ENCODE measurements around the gene OLFML2B.

Gene OLFML2B

GRCh38 chr1:162023181-162023546, 505 bp downstream of the OLFML2B start:
- no peak for DNase-seq
- WGBS (ENCODE audit: extremely low coverage, insufficient coverage, low lambda C conversion rate), result no CpG with 5 or more reads among the region's 20 CpGs
- H3K27ac ChIP-seq (ENCODE audit: low read depth, low read length), result no peak overlapping the region

GRCh38 chr1:162022626-162023025, 1.0 kb downstream of the OLFML2B start:
- no peaks in the 10 kb centered on the region for H3K36me3 ChIP-seq (ENCODE audit: control insufficient read depth, insufficient read depth, low read length)
- H2BK5ac ChIP-seq (ENCODE audit: low read length), result no peak overlapping the region
- H2AK5ac ChIP-seq (ENCODE audit: low read length), result no peak overlapping the region
- H3K4me2 ChIP-seq (ENCODE audit: low read length), result no peak overlapping the region
- no peak overlapping the region for H3K4me3 ChIP-seq (ENCODE audit: low read length)
- H3K79me2 ChIP-seq (ENCODE audit: control insufficient read depth, insufficient read depth, low read length), result no peaks in the 10 kb centered on the region
- no peak for DNase-seq
- no peak overlapping the region for H4K5ac ChIP-seq (ENCODE audit: low read length)
- H3K79me1 ChIP-seq (ENCODE audit: low read length), result no peaks in the 10 kb centered on the region
- H2BK120ac ChIP-seq (ENCODE audit: low read depth, low read length), result no peak overlapping the region
- no peaks in the 10 kb centered on the region for H3K27me3 ChIP-seq (ENCODE audit: insufficient read depth, low read length, poor library complexity)
- H3K18ac ChIP-seq (ENCODE audit: low read length), result no peak overlapping the region
- H3K23ac ChIP-seq (ENCODE audit: low read length), result no peak overlapping the region
- no peak overlapping the region for H3K56ac ChIP-seq (ENCODE audit: low read length)
- WGBS (ENCODE audit: extremely low coverage, insufficient coverage, low lambda C conversion rate), result no CpG with 5 or more reads among the region's 9 CpGs
- peaks cover 1% of the 10 kb centered on the region for H3K4me1 ChIP-seq (ENCODE audit: control insufficient read depth, low read depth, low read length)
- no peak overlapping the region for H3K9ac ChIP-seq (ENCODE audit: low read length)
- H3K4ac ChIP-seq (ENCODE audit: low read depth, low read length), result no peak overlapping the region
- no peak overlapping the region for H2BK15ac ChIP-seq (replicated peaks; ENCODE audit: low read depth)
- no peak overlapping the region for H3K27ac ChIP-seq (ENCODE audit: low read depth, low read length)
- no peak overlapping the region for H4K8ac ChIP-seq (ENCODE audit: low read depth, low read length)

More at GRCh38 chr1:162023181-162023546, 505 bp downstream of the OLFML2B start:
- Histone ChIP-seq H3K4me2 (ENCODE audit: low read length) (peak overlapping the region; percentile 91), H3K23ac (ENCODE audit: low read length) (no peak overlapping the region), H3K36me3 (ENCODE audit: control insufficient read depth, insufficient read depth, low read length) (no peaks in the 10 kb centered on the region), H2AK5ac (ENCODE audit: low read length) (no peak overlapping the region), H3K4ac (ENCODE audit: low read depth, low read length) (no peak overlapping the region), H3K27me3 (ENCODE audit: insufficient read depth, low read length, poor library complexity) (no peaks in the 10 kb centered on the region), H2BK120ac (ENCODE audit: low read depth, low read length) (no peak overlapping the region), H2BK5ac (ENCODE audit: low read length) (no peak overlapping the region), H3K4me1 (ENCODE audit: control insufficient read depth, low read depth, low read length) (peaks cover 1% of the 10 kb centered on the region), H3K9ac (ENCODE audit: low read length) (peak overlapping the region; percentile 64), H3K56ac (ENCODE audit: low read length) (peak overlapping the region; percentile 87), H3K4me3 (ENCODE audit: low read length) (peak overlapping the region; percentile 48), H3K79me2 (ENCODE audit: control insufficient read depth, insufficient read depth, low read length) (no peaks in the 10 kb centered on the region), H4K5ac (ENCODE audit: low read length) (no peak overlapping the region), H2BK15ac (replicated peaks; ENCODE audit: low read depth) (no peak overlapping the region), H3K79me1 (ENCODE audit: low read length) (no peaks in the 10 kb centered on the region), H3K18ac (ENCODE audit: low read length) (no peak overlapping the region), H4K8ac (ENCODE audit: low read depth, low read length) (no peak overlapping the region)

GRCh38 chr1:162021124-162021523, 2.5 kb downstream of the OLFML2B start:
- H2AK5ac ChIP-seq (ENCODE audit: low read length), result no peak overlapping the region
- H3K56ac ChIP-seq (ENCODE audit: low read length), result no peak overlapping the region
- WGBS (ENCODE audit: extremely low coverage, insufficient coverage, low lambda C conversion rate), result no CpG with 5 or more reads among the region's 4 CpGs
- no peaks in the 10 kb centered on the region for H3K36me3 ChIP-seq (ENCODE audit: control insufficient read depth, insufficient read depth, low read length)
- no peak for DNase-seq
- H2BK5ac ChIP-seq (ENCODE audit: low read length), result no peak overlapping the region
- H3K4me2 ChIP-seq (ENCODE audit: low read length), result no peak overlapping the region
- H3K79me1 ChIP-seq (ENCODE audit: low read length), result no peaks in the 10 kb centered on the region
- H4K5ac ChIP-seq (ENCODE audit: low read length), result no peak overlapping the region
- H3K9ac ChIP-seq (ENCODE audit: low read length), result no peak overlapping the region
- peaks cover 1% of the 10 kb centered on the region for H3K4me1 ChIP-seq (ENCODE audit: control insufficient read depth, low read depth, low read length)
- H3K27ac ChIP-seq (ENCODE audit: low read depth, low read length), result no peak overlapping the region
- no peak overlapping the region for H3K18ac ChIP-seq (ENCODE audit: low read length)
- H3K23ac ChIP-seq (ENCODE audit: low read length), result no peak overlapping the region
- no peak overlapping the region for H3K4me3 ChIP-seq (ENCODE audit: low read length)
- no peak overlapping the region for H2BK15ac ChIP-seq (replicated peaks; ENCODE audit: low read depth)
- no peak overlapping the region for H3K4ac ChIP-seq (ENCODE audit: low read depth, low read length)
- H4K8ac ChIP-seq (ENCODE audit: low read depth, low read length), result no peak overlapping the region
- no peaks in the 10 kb centered on the region for H3K79me2 ChIP-seq (ENCODE audit: control insufficient read depth, insufficient read depth, low read length)
- no peaks in the 10 kb centered on the region for H3K27me3 ChIP-seq (ENCODE audit: insufficient read depth, low read length, poor library complexity)
- no peak overlapping the region for H2BK120ac ChIP-seq (ENCODE audit: low read depth, low read length)

GRCh38 chr1:162020150-162020549, 3.5 kb downstream of the OLFML2B start:
- no peak overlapping the region for H2BK5ac ChIP-seq (ENCODE audit: low read length)
- H3K79me1 ChIP-seq (ENCODE audit: low read length), result no peaks in the 10 kb centered on the region
- DNase-seq, result no peak
- no peak overlapping the region for H3K4me2 ChIP-seq (ENCODE audit: low read length)
- H3K23ac ChIP-seq (ENCODE audit: low read length), result no peak overlapping the region
- no peak overlapping the region for H2AK5ac ChIP-seq (ENCODE audit: low read length)
- no peak overlapping the region for H3K56ac ChIP-seq (ENCODE audit: low read length)
- H2BK120ac ChIP-seq (ENCODE audit: low read depth, low read length), result no peak overlapping the region
- no peak overlapping the region for H3K4ac ChIP-seq (ENCODE audit: low read depth, low read length)
- H4K5ac ChIP-seq (ENCODE audit: low read length), result no peak overlapping the region
- no peak overlapping the region for H3K18ac ChIP-seq (ENCODE audit: low read length)
- WGBS (ENCODE audit: extremely low coverage, insufficient coverage, low lambda C conversion rate), result no CpG with 5 or more reads among the region's 2 CpGs
- H3K9ac ChIP-seq (ENCODE audit: low read length), result no peak overlapping the region
- no peak overlapping the region for H3K27ac ChIP-seq (ENCODE audit: low read depth, low read length)
- H4K8ac ChIP-seq (ENCODE audit: low read depth, low read length), result no peak overlapping the region
- H3K4me3 ChIP-seq (ENCODE audit: low read length), result no peak overlapping the region
- H3K36me3 ChIP-seq (ENCODE audit: control insufficient read depth, insufficient read depth, low read length), result no peaks in the 10 kb centered on the region
- H3K4me1 ChIP-seq (ENCODE audit: control insufficient read depth, low read depth, low read length), result peaks cover 1% of the 10 kb centered on the region
- H2BK15ac ChIP-seq (replicated peaks; ENCODE audit: low read depth), result no peak overlapping the region
- no peaks in the 10 kb centered on the region for H3K79me2 ChIP-seq (ENCODE audit: control insufficient read depth, insufficient read depth, low read length)
- H3K27me3 ChIP-seq (ENCODE audit: insufficient read depth, low read length, poor library complexity), result no peaks in the 10 kb centered on the region

GRCh38 chr1:162019446-162019845, 4.2 kb downstream of the OLFML2B start:
- Histone ChIP-seq H3K79me2 (ENCODE audit: control insufficient read depth, insufficient read depth, low read length) (no peaks in the 10 kb centered on the region), H3K27ac (ENCODE audit: low read depth, low read length) (no peak overlapping the region), H2BK15ac (replicated peaks; ENCODE audit: low read depth) (no peak overlapping the region), H3K23ac (ENCODE audit: low read length) (no peak overlapping the region), H3K4me2 (ENCODE audit: low read length) (no peak overlapping the region), H4K8ac (ENCODE audit: low read depth, low read length) (no peak overlapping the region), H3K27me3 (ENCODE audit: insufficient read depth, low read length, poor library complexity) (no peaks in the 10 kb centered on the region), H2BK5ac (ENCODE audit: low read length) (no peak overlapping the region), H3K4ac (ENCODE audit: low read depth, low read length) (no peak overlapping the region), H3K4me1 (ENCODE audit: control insufficient read depth, low read depth, low read length) (peaks cover 1% of the 10 kb centered on the region), H4K5ac (ENCODE audit: low read length) (no peak overlapping the region), H3K79me1 (ENCODE audit: low read length) (no peaks in the 10 kb centered on the region), H3K56ac (ENCODE audit: low read length) (no peak overlapping the region), H3K18ac (ENCODE audit: low read length) (no peak overlapping the region), H3K4me3 (ENCODE audit: low read length) (no peak overlapping the region), H2AK5ac (ENCODE audit: low read length) (no peak overlapping the region), H3K9ac (ENCODE audit: low read length) (no peak overlapping the region), H2BK120ac (ENCODE audit: low read depth, low read length) (no peak overlapping the region), H3K36me3 (ENCODE audit: control insufficient read depth, insufficient read depth, low read length) (no peaks in the 10 kb centered on the region)
- no peak for DNase-seq
- no CpG with 5 or more reads among the region's 3 CpGs for WGBS (ENCODE audit: extremely low coverage, insufficient coverage, low lambda C conversion rate)

- H3K27me3 ChIP-seq (ENCODE audit: insufficient read depth, low read length, poor library complexity), result no peaks in the 10 kb centered on the region
- no peak overlapping the region for H4K8ac ChIP-seq (ENCODE audit: low read depth, low read length)
- H2BK120ac ChIP-seq (ENCODE audit: low read depth, low read length), result no peak overlapping the region
- no peak overlapping the region for H3K56ac ChIP-seq (ENCODE audit: low read length)
- H3K79me2 ChIP-seq (ENCODE audit: control insufficient read depth, insufficient read depth, low read length), result no peaks in the 10 kb centered on the region
- H3K27ac ChIP-seq (ENCODE audit: low read depth, low read length), result no peak overlapping the region
- no peak overlapping the region for H3K18ac ChIP-seq (ENCODE audit: low read length)
- no peak overlapping the region for H4K5ac ChIP-seq (ENCODE audit: low read length)
- H3K79me1 ChIP-seq (ENCODE audit: low read length), result no peaks in the 10 kb centered on the region
- no peak overlapping the region for H3K9ac ChIP-seq (ENCODE audit: low read length)
- no peak overlapping the region for H2AK5ac ChIP-seq (ENCODE audit: low read length)
- H3K23ac ChIP-seq (ENCODE audit: low read length), result no peak overlapping the region
- no peak for DNase-seq
- H3K4me3 ChIP-seq (ENCODE audit: low read length), result no peak overlapping the region
- H3K4me2 ChIP-seq (ENCODE audit: low read length), result no peak overlapping the region
- H3K36me3 ChIP-seq (ENCODE audit: control insufficient read depth, insufficient read depth, low read length), result no peaks in the 10 kb centered on the region
- H2BK15ac ChIP-seq (replicated peaks; ENCODE audit: low read depth), result no peak overlapping the region
- H3K4me1 ChIP-seq (ENCODE audit: control insufficient read depth, low read depth, low read length), result no peaks in the 10 kb centered on the region
- H2BK5ac ChIP-seq (ENCODE audit: low read length), result no peak overlapping the region
- no CpG with 5 or more reads among the region's 4 CpGs for WGBS (ENCODE audit: extremely low coverage, insufficient coverage, low lambda C conversion rate)
- no peak overlapping the region for H3K4ac ChIP-seq (ENCODE audit: low read depth, low read length)
Observed at GRCh38 chr1:162019006-162019405, 4.7 kb downstream of the OLFML2B start.

All from mesendoderm (in vitro differentiated cells).